K562 (cell line): ENCODE data around the gene SIRT7. TPM values are rescaled to one million over a fixed set of nuclear protein-coding genes. Genes with fewer than 3 reads are reported as not detected.

Experiments used
- FIP1L1 ChIP-seq: fragments of 200-400 bp; formaldehyde crosslinking; IDR thresholded peaks from 2 replicates; pipeline ENCODE4 v1.6.1; 2018; ENCODE audit warnings: mild to moderate bottlenecking, low read depth, low read length; ENCODE audit not compliant: poor library complexity, severe bottlenecking
- FOXJ3 ChIP-seq: sonication (generic); formaldehyde crosslinking; IDR thresholded peaks from 2 replicates; pipeline ENCODE4 v1.4.0; 2020; ENCODE audit warnings: mild to moderate bottlenecking, missing genetic modification reagents
- FUS ChIP-seq: fragments of 200-400 bp; formaldehyde crosslinking; optimal IDR thresholded peaks from 2 replicates; pipeline ENCODE3; 2017; ENCODE audit warnings: low read depth, low read length
- MAX ChIP-seq: sonication (generic); formaldehyde crosslinking; IDR thresholded peaks from 2 replicates; pipeline ENCODE4 v1.9.0; 2022; ENCODE audit warnings: mild to moderate bottlenecking, missing genetic modification reagents
- MIER1 ChIP-seq: fragments of 450-650 bp; IDR thresholded peaks from 2 replicates; pipeline ENCODE4 v1.6.1; 2016; ENCODE audit warnings: antibody characterized with exemption, mild to moderate bottlenecking, low read depth
- MNT ChIP-seq, 2 experiments: fragments of 450-650 bp; conservative IDR thresholded peaks; 2 replicates each; pipeline ENCODE4 v1.6.1; 2017; ENCODE audit warnings: mild to moderate bottlenecking in 2 of 2, moderate library complexity in 2 of 2
- MYC ChIP-seq, 2 experiments: fragments of 250-450 bp in 1 of 2; sonication (Bioruptor Pico) in 1 of 2; IDR thresholded peaks; 2 replicates each; pipeline versions ENCODE4 v1.5.1 to v1.6.1; 2012 to 2021; ENCODE audit warnings: low read depth in 2 of 2, borderline replicate concordance in 1 of 2, improper control_type of control experiment in 1 of 2, low read length in 1 of 2, mild to moderate bottlenecking in 1 of 2, moderate library complexity in 1 of 2
- NFYB ChIP-seq: IDR thresholded peaks from 2 replicates; pipeline ENCODE4 v1.6.1; 2011; ENCODE audit warnings: mild to moderate bottlenecking, moderate library complexity; ENCODE audit not compliant: insufficient read length; ENCODE audit errors: extremely low read depth
- PCBP1 ChIP-seq: fragments of 200-400 bp; formaldehyde crosslinking; IDR thresholded peaks from 2 replicates; pipeline ENCODE4 v1.6.1; 2018; ENCODE audit warnings: mild to moderate bottlenecking, low read depth, low read length; ENCODE audit not compliant: poor library complexity, severe bottlenecking
- TOE1 ChIP-seq, 2 experiments: fragments of 450-650 bp in 1 of 2; sonication (generic) in 1 of 2; formaldehyde crosslinking in 1 of 2; IDR thresholded peaks; 2 replicates each; pipeline versions ENCODE4 v1.7.1 to v1.8.0; 2016 to 2022; ENCODE audit warnings: borderline replicate concordance in 2 of 2, mild to moderate bottlenecking in 2 of 2, antibody characterized with exemption in 1 of 2, inconsistent platforms in 1 of 2, low read depth in 1 of 2, missing genetic modification reagents in 1 of 2, moderate library complexity in 1 of 2
- TRIM24 ChIP-seq, 2 experiments: fragments of 450-650 bp; IDR thresholded peaks; 2 replicates each; pipeline ENCODE4 v1.6.1; 2016
- ZNF134 ChIP-seq: fragments of 250-450 bp; sonication (Bioruptor Pico); conservative IDR thresholded peaks from 2 replicates; pipeline ENCODE4 v1.4.0; 2020
- ZNF277 ChIP-seq: fragments of 250-450 bp; sonication (Bioruptor Pico); IDR thresholded peaks from 2 replicates; pipeline ENCODE4 v1.8.0; 2022; ENCODE audit warnings: inconsistent platforms, mild to moderate bottlenecking, moderate library complexity, borderline replicate concordance
- ZNF445 ChIP-seq: fragments of 250-450 bp; sonication (Bioruptor Pico); IDR thresholded peaks from 2 replicates; pipeline ENCODE4 v1.4.0; 2020; ENCODE audit warnings: low read depth, mild to moderate bottlenecking, moderate library complexity
- ZNF764 ChIP-seq: fragments of 250-450 bp; sonication (Bioruptor Pico); IDR thresholded peaks from 2 replicates; pipeline ENCODE4 v1.4.0; 2020; ENCODE audit warnings: low read depth, mild to moderate bottlenecking, moderate library complexity
- polyA plus RNA-seq, 8 experiments: library from polyadenylated mRNA; depleted of rRNA in 4 of 8; stranded (reverse) in 5 of 8; unstranded in 3 of 8; fragments of >200 nt; fragmentation: Nextera tagmentation in 2 of 8; fragmentation: Illumina TruSeq in 1 of 8; extraction: Ambion mirVana in 2 of 8; extraction: Trizol in 1 of 8; gene quantifications; 2 replicates each; pipeline versions ENCODE4 v1.2.1 to v1.2.3, GENCODE V29; 2011 to 2014; ENCODE audit warnings: inconsistent platforms in 1 of 8, missing spikeins in 1 of 8
- total RNA-seq, 7 experiments: library from RNA; depleted of rRNA in 6 of 7; stranded (reverse); fragments of >200 nt in 6 of 7; fragmentation: Illumina TruSeq in 2 of 7; extraction: Trizol in 2 of 7; gene quantifications; 2 replicates each; pipeline versions ENCODE4 v1.2.1 to v1.2.3, GENCODE V29; 2011 to 2021; ENCODE audit warnings: low replicate concordance in 1 of 7
- TF ChIP-seq, protein P1 (sequence below): fragments of 450-650 bp; IDR thresholded peaks from 2 replicates; pipeline ENCODE4 v1.7.1; 2018; ENCODE audit warnings: mild to moderate bottlenecking, low read depth; ENCODE audit not compliant: partially characterized antibody

SIRT7 gene
- total and polyA plus RNA-seq, 9 of the 15 experiments (the other 6 are each of a cell fraction or from before 2014, with no cell fraction given): 1.6 to 54.8 (median 20.3) TPM

GRCh38 chr17:81867170-81867990, 50.6 kb downstream of the SIRT7 start (continued):
- TF ChIP-seq ZNF277 (CRISPR knock-in tag): no peak
- peak; percentile 43; the same call in 1 of the 2 replicates for TF ChIP-seq ZNF764 (CRISPR knock-in tag)
- TF ChIP-seq, protein P1, sequence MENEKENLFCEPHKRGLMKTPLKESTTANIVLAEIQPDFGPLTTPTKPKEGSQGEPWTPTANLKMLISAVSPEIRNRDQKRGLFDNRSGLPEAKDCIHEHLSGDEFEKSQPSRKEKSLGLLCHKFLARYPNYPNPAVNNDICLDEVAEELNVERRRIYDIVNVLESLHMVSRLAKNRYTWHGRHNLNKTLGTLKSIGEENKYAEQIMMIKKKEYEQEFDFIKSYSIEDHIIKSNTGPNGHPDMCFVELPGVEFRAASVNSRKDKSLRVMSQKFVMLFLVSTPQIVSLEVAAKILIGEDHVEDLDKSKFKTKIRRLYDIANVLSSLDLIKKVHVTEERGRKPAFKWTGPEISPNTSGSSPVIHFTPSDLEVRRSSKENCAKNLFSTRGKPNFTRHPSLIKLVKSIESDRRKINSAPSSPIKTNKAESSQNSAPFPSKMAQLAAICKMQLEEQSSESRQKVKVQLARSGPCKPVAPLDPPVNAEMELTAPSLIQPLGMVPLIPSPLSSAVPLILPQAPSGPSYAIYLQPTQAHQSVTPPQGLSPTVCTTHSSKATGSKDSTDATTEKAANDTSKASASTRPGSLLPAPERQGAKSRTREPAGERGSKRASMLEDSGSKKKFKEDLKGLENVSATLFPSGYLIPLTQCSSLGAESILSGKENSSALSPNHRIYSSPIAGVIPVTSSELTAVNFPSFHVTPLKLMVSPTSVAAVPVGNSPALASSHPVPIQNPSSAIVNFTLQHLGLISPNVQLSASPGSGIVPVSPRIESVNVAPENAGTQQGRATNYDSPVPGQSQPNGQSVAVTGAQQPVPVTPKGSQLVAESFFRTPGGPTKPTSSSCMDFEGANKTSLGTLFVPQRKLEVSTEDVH: no peak
- 0 out of 2 replicates have a peak, but pooled peaks have one; percentile 30 for TF ChIP-seq ZNF134 (CRISPR knock-in tag)
- TF ChIP-seq MYC (IDR thresholded peaks at IDR 0.05; ENCODE audit: low read depth, low read length): no peak; the same call in 1 of the 2 replicates
- TF ChIP-seq MYC (CRISPR knock-in tag; IDR thresholded peaks at IDR 0.05; ENCODE audit: borderline replicate concordance, low read depth): 0 out of 2 replicates have a peak, but pooled peaks have one; percentile 41
- TF ChIP-seq FIP1L1: peak; percentile 97
- no peak for TF ChIP-seq FOXJ3 (CRISPR knock-in tag)
- no peak for TF ChIP-seq NFYB
- 0 out of 2 replicates have a peak, but pooled peaks have one; percentile 4 for TF ChIP-seq TOE1 (IDR thresholded peaks at IDR 0.05; ENCODE audit: borderline replicate concordance)
- no peak for TF ChIP-seq TOE1 (CRISPR knock-in tag; IDR thresholded peaks at IDR 0.05; ENCODE audit: borderline replicate concordance, low read depth)
- no peak for TF ChIP-seq MIER1
- no peak for TF ChIP-seq MAX (CRISPR knock-in tag)
- TF ChIP-seq PCBP1: peak; percentile 12
- TF ChIP-seq TRIM24 (IDR thresholded peaks at IDR 0.05): 0 out of 4 replicates have a peak, but pooled peaks of 1 of the 2 experiments have one; percentile 5
- peak; percentile 45 for TF ChIP-seq FUS
- no peak for TF ChIP-seq MNT (conservative IDR thresholded peaks at IDR 0.05)
- TF ChIP-seq ZNF445 (CRISPR knock-in tag): peak; percentile 22; the same call in 1 of the 2 replicates
